K562 (cell line): ENCODE data around the gene BRCA1. TPM values are rescaled to one million over a fixed set of nuclear protein-coding genes. Genes with fewer than 3 reads are reported as not detected.

Experiments used
- DPF2 ChIP-seq: fragments of 450-650 bp; IDR thresholded peaks from 2 replicates; pipeline ENCODE4 v1.6.1; 2016
- HMG20B ChIP-seq: fragments of 250-450 bp; sonication (Bioruptor Pico); IDR thresholded peaks from 2 replicates; pipeline ENCODE4 v1.5.0; 2021; ENCODE audit warnings: mild to moderate bottlenecking
- KLF13 ChIP-seq: fragments of 450-650 bp; IDR thresholded peaks from 2 replicates; pipeline ENCODE4 v1.6.1; 2016; ENCODE audit warnings: missing genetic modification characterization, low read depth, mild to moderate bottlenecking, missing compliant biosample characterization, moderate library complexity, borderline replicate concordance
- MGA ChIP-seq: fragments of 450-650 bp; IDR thresholded peaks from 2 replicates; pipeline ENCODE4 v1.6.1; 2016; ENCODE audit warnings: mild to moderate bottlenecking, moderate library complexity
- MYBL2 ChIP-seq, 2 experiments: fragments of 450-650 bp in 1 of 2; sonication (generic) in 1 of 2; formaldehyde crosslinking in 1 of 2; IDR thresholded peaks; 2 replicates each; pipeline versions ENCODE4 v1.6.1 to v1.8.1; 2017 to 2022; ENCODE audit warnings: borderline replicate concordance in 1 of 2, inconsistent platforms in 1 of 2, low read depth in 1 of 2, mild to moderate bottlenecking in 1 of 2, missing genetic modification reagents in 1 of 2, moderate library complexity in 1 of 2
- NBN ChIP-seq: fragments of 450-650 bp; IDR thresholded peaks from 2 replicates; pipeline ENCODE4 v1.6.1; 2016; ENCODE audit warnings: low read depth, mild to moderate bottlenecking
- NFXL1 ChIP-seq: fragments of 450-650 bp; formaldehyde crosslinking; IDR thresholded peaks from 2 replicates; pipeline ENCODE4 v1.4.0; 2021; ENCODE audit warnings: mild to moderate bottlenecking
- PRMT5 ChIP-seq: sonication (generic); formaldehyde crosslinking; IDR thresholded peaks from 2 replicates; pipeline ENCODE4 v1.5.0; 2020; ENCODE audit warnings: missing genetic modification reagents
- RCOR1 ChIP-seq, 2 experiments: IDR thresholded peaks; 2 replicates each; pipeline ENCODE4 v1.6.1; 2012; ENCODE audit warnings: low read depth in 2 of 2, low read length in 2 of 2, borderline replicate concordance in 1 of 2, improper control_type of control experiment in 1 of 2
- SAP30 ChIP-seq: fragments of 200-600 bp; sonication (generic); IDR thresholded peaks from 2 replicates; pipeline ENCODE4 v1.6.1; 2012; ENCODE audit warnings: borderline replicate concordance, low read depth, mild to moderate bottlenecking, moderate library complexity, low read length, control low read depth, inconsistent platforms; ENCODE audit not compliant: insufficient read depth, poor library complexity, severe bottlenecking
- SMAD4 ChIP-seq: fragments of 250-450 bp; sonication (Bioruptor Pico); conservative IDR thresholded peaks from 2 replicates; pipeline ENCODE4 v1.8.0; 2021; ENCODE audit warnings: inconsistent platforms, mild to moderate bottlenecking, moderate library complexity
- TAF15 ChIP-seq: fragments of 200-400 bp; formaldehyde crosslinking; IDR thresholded peaks from 2 replicates; pipeline ENCODE4 v1.6.1; 2017; ENCODE audit warnings: mild to moderate bottlenecking, low read depth, low read length, moderate library complexity
- WHSC1 ChIP-seq: IDR thresholded peaks from one replicate; pipeline ENCODE4 v1.6.1; 2012; ENCODE audit warnings: low read length, control low read depth, inconsistent platforms
- ZNF184 ChIP-seq: sonication (generic); formaldehyde crosslinking; IDR thresholded peaks from 2 replicates; pipeline ENCODE4 v1.5.0; 2020; ENCODE audit warnings: missing genetic modification reagents
- ZNF668 ChIP-seq: fragments of 250-450 bp; sonication (Bioruptor Pico); IDR thresholded peaks from 2 replicates; pipeline ENCODE4 v1.8.0; 2022; ENCODE audit warnings: mild to moderate bottlenecking, inconsistent platforms
- ZNF77 ChIP-seq: fragments of 250-450 bp; sonication (Bioruptor Pico); IDR thresholded peaks from 2 replicates; pipeline ENCODE4 v1.5.0; 2020
- polyA plus RNA-seq, 8 experiments: library from polyadenylated mRNA; depleted of rRNA in 4 of 8; stranded (reverse) in 5 of 8; unstranded in 3 of 8; fragments of >200 nt; fragmentation: Nextera tagmentation in 2 of 8; fragmentation: Illumina TruSeq in 1 of 8; extraction: Ambion mirVana in 2 of 8; extraction: Trizol in 1 of 8; gene quantifications; 2 replicates each; pipeline versions ENCODE4 v1.2.1 to v1.2.3, GENCODE V29; 2011 to 2014; ENCODE audit warnings: inconsistent platforms in 1 of 8, missing spikeins in 1 of 8
- total RNA-seq, 7 experiments: library from RNA; depleted of rRNA in 6 of 7; stranded (reverse); fragments of >200 nt in 6 of 7; fragmentation: Illumina TruSeq in 2 of 7; extraction: Trizol in 2 of 7; gene quantifications; 2 replicates each; pipeline versions ENCODE4 v1.2.1 to v1.2.3, GENCODE V29; 2011 to 2021; ENCODE audit warnings: low replicate concordance in 1 of 7

The BRCA1 gene
- total and polyA plus RNA-seq, 9 of the 15 experiments (the other 6 are each of a cell fraction or from before 2014, with no cell fraction given) = 25.9 to 95.3 (median 62.3) TPM

- TF ChIP-seq KLF13 (tag) = no peak
- TF ChIP-seq WHSC1 = no peak
- no peak for TF ChIP-seq MGA
- TF ChIP-seq TAF15 = no peak
- TF ChIP-seq ZNF77 = no peak
- TF ChIP-seq RCOR1 (IDR thresholded peaks at IDR 0.05; ENCODE audit: borderline replicate concordance in 1 of 2, low read depth in 2 of 2, low read length in 2 of 2) = no peak
- no peak for TF ChIP-seq MYBL2 (IDR thresholded peaks at IDR 0.05; ENCODE audit: low read depth)
- TF ChIP-seq MYBL2 (CRISPR knock-in tag; IDR thresholded peaks at IDR 0.05; ENCODE audit: borderline replicate concordance) = no peak
- TF ChIP-seq HMG20B (CRISPR knock-in tag) = no peak
- 0 out of 2 replicates have a peak, but pooled peaks have one; percentile 32 for TF ChIP-seq SMAD4 (CRISPR knock-in tag)
- TF ChIP-seq DPF2 = no peak; the same call in 1 of the 2 replicates
- no peak for TF ChIP-seq NBN
- TF ChIP-seq PRMT5 = 0 out of 2 replicates have a peak, but pooled peaks have one; percentile 23
- TF ChIP-seq NFXL1 (CRISPR knock-in tag) = no peak
- TF ChIP-seq ZNF184 = no peak
- no peak for TF ChIP-seq ZNF668 (CRISPR knock-in tag)
- TF ChIP-seq SAP30 = peak; percentile 53
Observed at GRCh38 chr17:43170766-43171585, 45.8 kb upstream of the BRCA1 start, which contains the start of gene NBR1 (continued).
